HEK293 (cell line): ENCODE results near the gene EIF4G3.

Experiments
- CTCF ChIA-PET: fragments of 350-600 bp; formaldehyde crosslinking; extraction: SDS; loops from one replicate; lab custom pipeline; 2021; ENCODE audit warnings: antibody characterized with exemption; lab: Yijun Ruan, JAX
- POLR2A ChIA-PET: fragments of 300-600 bp; formaldehyde crosslinking; extraction: SDS; loops from one replicate; lab custom pipeline; 2020; ENCODE audit warnings: antibody characterized with exemption, inconsistent platforms; lab: Yijun Ruan, JAX
- H3K27ac ChIP-seq: fragments of 200-500 bp; sonication (Bioruptor generic); 2 replicates; pipeline ENCODE4 v1.5.1; 2014; ENCODE audit warnings: low read depth, low read length, control low read depth, inconsistent platforms; ENCODE audit errors: extremely low read depth
- H3K36me3 ChIP-seq, 2 experiments: fragments of 200-500 bp in 1 of 2; sonication (Bioruptor generic) in 1 of 2; 1 replicate in 1 of 2; 2 replicates in 1 of 2; pipeline ENCODE4 v1.5.1; 2014 to 2017; ENCODE audit warnings: inconsistent platforms in 2 of 2, low read length in 2 of 2; ENCODE audit not compliant: control insufficient read depth in 2 of 2, insufficient read depth in 1 of 2
- H3K4me1 ChIP-seq: fragments of 200-500 bp; sonication (Bioruptor generic); 2 replicates; pipeline ENCODE4 v1.5.1; 2014; ENCODE audit warnings: mild to moderate bottlenecking, low read length, inconsistent platforms; ENCODE audit not compliant: control insufficient read depth, insufficient read depth
- H3K4me3 ChIP-seq: 2 replicates; pipeline ENCODE4 v1.5.1; 2011; ENCODE audit warnings: low read depth, mild to moderate bottlenecking, control low read depth, low read length, moderate library complexity
- H3K9me3 ChIP-seq: fragments of 200-500 bp; sonication (Bioruptor generic); 2 replicates; pipeline ENCODE4 v1.5.1; 2014; ENCODE audit warnings: low read depth, low read length, inconsistent platforms; ENCODE audit not compliant: control insufficient read depth, insufficient read depth
- FEZF1 ChIP-seq: fragments of 450-650 bp; formaldehyde crosslinking; IDR thresholded peaks from 2 replicates; pipeline ENCODE4 v1.5.1; 2016; ENCODE audit warnings: missing biosample characterization, missing genetic modification characterization
- IKZF3 ChIP-seq: fragments of 450-650 bp; IDR thresholded peaks from 2 replicates; pipeline ENCODE4 v1.5.0; 2018; ENCODE audit warnings: missing biosample characterization, mild to moderate bottlenecking, missing genetic modification characterization, moderate library complexity
- OSR2 ChIP-seq: fragments of 450-650 bp; formaldehyde crosslinking; IDR thresholded peaks from 2 replicates; pipeline ENCODE4 v1.5.1; 2016; ENCODE audit warnings: missing biosample characterization, missing genetic modification characterization
- REST ChIP-seq: fragments of 450-650 bp; formaldehyde crosslinking; IDR thresholded peaks from 2 replicates; pipeline ENCODE4 v1.5.1; 2016; ENCODE audit warnings: missing biosample characterization, missing genetic modification characterization
- SCRT1 ChIP-seq: fragments of 450-650 bp; formaldehyde crosslinking; IDR thresholded peaks from 2 replicates; pipeline ENCODE4 v1.5.1; 2016; ENCODE audit warnings: missing biosample characterization, missing genetic modification characterization, borderline replicate concordance
- SP7 ChIP-seq: fragments of 450-650 bp; formaldehyde crosslinking; IDR thresholded peaks from 2 replicates; pipeline ENCODE4 v1.5.1; 2016; ENCODE audit warnings: missing biosample characterization, missing genetic modification characterization
- ZEB2 ChIP-seq: fragments of 450-650 bp; formaldehyde crosslinking; IDR thresholded peaks from 2 replicates; pipeline ENCODE4 v1.5.1; 2016; ENCODE audit warnings: missing biosample characterization, missing genetic modification characterization
- ZNF121 ChIP-seq: fragments of 450-650 bp; formaldehyde crosslinking; IDR thresholded peaks from 2 replicates; pipeline ENCODE4 v1.5.1; 2016; ENCODE audit warnings: missing biosample characterization, missing genetic modification characterization
- ZNF211 ChIP-seq: fragments of 450-650 bp; formaldehyde crosslinking; IDR thresholded peaks from 2 replicates; pipeline ENCODE4 v1.5.1; 2016; ENCODE audit warnings: low read depth, missing biosample characterization, missing genetic modification characterization
- ZNF366 ChIP-seq: fragments of 450-650 bp; formaldehyde crosslinking; conservative IDR thresholded peaks from 2 replicates; pipeline ENCODE4 v1.5.1; 2016; ENCODE audit warnings: missing biosample characterization, missing genetic modification characterization
- ZNF548 ChIP-seq: fragments of 450-650 bp; formaldehyde crosslinking; IDR thresholded peaks from 2 replicates; pipeline ENCODE4 v1.5.1; 2016; ENCODE audit warnings: missing biosample characterization, missing genetic modification characterization
- ZNF600 ChIP-seq: fragments of 450-650 bp; formaldehyde crosslinking; IDR thresholded peaks from 2 replicates; pipeline ENCODE4 v1.5.1; 2016; ENCODE audit warnings: missing biosample characterization, missing genetic modification characterization
- ZNF677 ChIP-seq: fragments of 450-650 bp; IDR thresholded peaks from 2 replicates; pipeline ENCODE4 v1.5.0; 2018; ENCODE audit warnings: missing biosample characterization, mild to moderate bottlenecking, missing genetic modification characterization, moderate library complexity
- TF ChIP-seq, protein P1 (sequence below): fragments of 450-650 bp; formaldehyde crosslinking; IDR thresholded peaks from 2 replicates; pipeline ENCODE4 v1.5.1; 2017; ENCODE audit warnings: missing biosample characterization, missing genetic modification characterization
- TF ChIP-seq, protein P2 (sequence below): fragments of 450-650 bp; formaldehyde crosslinking; IDR thresholded peaks from 2 replicates; pipeline ENCODE4 v1.5.1; 2017; ENCODE audit warnings: missing biosample characterization, mild to moderate bottlenecking, missing genetic modification characterization, moderate library complexity
- TF ChIP-seq, protein P3 (sequence below): fragments of 450-650 bp; formaldehyde crosslinking; IDR thresholded peaks from 2 replicates; pipeline ENCODE4 v1.5.1; 2016; ENCODE audit warnings: missing biosample characterization, missing genetic modification characterization

EIF4G3 gene

GRCh38 chr1:21001042-21001441, 175.7 kb downstream of the EIF4G3 start:
- Histone ChIP-seq H3K36me3 (peaks cover 0 to 16% of the 10 kb centered on the region in 2 experiments; a peak in 1 of 3 replicates), H3K27ac (no peak overlapping the region), H3K9me3 (no peaks in the 10 kb centered on the region), H3K4me3 (no peak overlapping the region), H3K4me1 (peaks cover 18% of the 10 kb centered on the region; the same call in 1 of the 2 replicates)
- peak; percentile 33; the same call in 1 of the 2 replicates for TF ChIP-seq ZNF600 (tag by site-specific recombination)
- no peak for TF ChIP-seq ZNF211
- TF ChIP-seq IKZF3 (tag by site-specific recombination), result 0 out of 2 replicates have a peak, but pooled peaks have one; percentile 10
- POLR2A ChIA-PET, result no interaction called here
- CTCF ChIA-PET, result no interaction called here

- POLR2A ChIA-PET, result interaction anchor here (0.5 to 0.8 kb wide), 2 partner anchors 18 to 118 kb away, joined by 3 to 4 read pairs; no protein-coding TSS in a partner anchor
- no peak overlapping the region for H3K4me3 ChIP-seq
Measured at GRCh38 chr1:21000245-21000594, 176.5 kb downstream of the EIF4G3 start.

DNA sequence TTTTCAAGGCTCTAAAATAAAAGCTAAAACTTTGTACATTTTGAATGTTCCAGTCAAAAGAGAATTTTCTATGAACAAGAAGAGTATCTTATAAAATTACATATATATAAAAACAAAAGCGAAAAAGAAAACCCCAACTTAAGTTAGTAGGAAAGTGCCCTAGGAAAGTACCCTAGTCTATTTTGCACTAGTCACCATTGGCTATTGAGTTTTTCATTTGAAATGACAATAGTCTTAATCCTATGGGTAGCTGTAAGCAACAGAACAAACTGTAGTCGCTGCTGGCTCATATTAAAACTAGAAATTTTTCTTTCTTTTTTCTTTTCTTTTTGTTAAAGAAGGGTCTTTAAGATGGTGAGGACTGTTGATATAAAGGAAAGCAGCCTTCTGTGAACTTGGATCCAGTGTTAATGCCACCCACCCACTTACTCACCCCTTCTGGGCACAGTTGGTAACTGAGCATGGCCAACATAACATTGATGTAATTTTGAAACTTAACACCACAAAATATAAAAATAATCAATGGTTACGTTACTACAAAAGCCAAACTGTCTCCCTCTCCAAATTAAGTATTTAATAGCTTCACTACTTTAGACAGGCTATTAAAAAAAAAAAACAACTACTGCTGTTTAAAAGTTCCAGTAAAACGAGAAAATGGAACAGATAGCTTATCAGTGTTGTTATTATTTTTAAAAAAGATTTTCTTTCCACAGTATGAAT, 177.0 kb downstream of the EIF4G3 start:
- H3K27ac ChIP-seq, result no peak overlapping the region
- H3K4me1 ChIP-seq, result peaks cover 18% of the 10 kb centered on the region; the same call in 1 of the 2 replicates
- CTCF ChIA-PET, result interaction anchor here (1.0 to 1.3 kb wide), 2 partner anchors 49 to 195 kb away, joined by 3 to 4 read pairs; no protein-coding TSS in a partner anchor
- H3K9me3 ChIP-seq, result no peaks in the 10 kb centered on the region
- H3K4me3 ChIP-seq, result no peak overlapping the region
- POLR2A ChIA-PET, result interaction anchor here (0.5 to 0.8 kb wide), 2 partner anchors 19 to 119 kb away, joined by 3 to 4 read pairs; no protein-coding TSS in a partner anchor
- H3K36me3 ChIP-seq, result peaks cover 0 to 16% of the 10 kb centered on the region in 2 experiments; a peak in 1 of 3 replicates
- TF ChIP-seq SP7, result peak; percentile 38; the same call in 1 of the 2 replicates
- TF ChIP-seq ZNF548 (tag by site-specific recombination), result no peak
- TF ChIP-seq FEZF1 (tag by site-specific recombination), result peak; percentile 32; the same call in 1 of the 2 replicates
- TF ChIP-seq, protein P1, sequence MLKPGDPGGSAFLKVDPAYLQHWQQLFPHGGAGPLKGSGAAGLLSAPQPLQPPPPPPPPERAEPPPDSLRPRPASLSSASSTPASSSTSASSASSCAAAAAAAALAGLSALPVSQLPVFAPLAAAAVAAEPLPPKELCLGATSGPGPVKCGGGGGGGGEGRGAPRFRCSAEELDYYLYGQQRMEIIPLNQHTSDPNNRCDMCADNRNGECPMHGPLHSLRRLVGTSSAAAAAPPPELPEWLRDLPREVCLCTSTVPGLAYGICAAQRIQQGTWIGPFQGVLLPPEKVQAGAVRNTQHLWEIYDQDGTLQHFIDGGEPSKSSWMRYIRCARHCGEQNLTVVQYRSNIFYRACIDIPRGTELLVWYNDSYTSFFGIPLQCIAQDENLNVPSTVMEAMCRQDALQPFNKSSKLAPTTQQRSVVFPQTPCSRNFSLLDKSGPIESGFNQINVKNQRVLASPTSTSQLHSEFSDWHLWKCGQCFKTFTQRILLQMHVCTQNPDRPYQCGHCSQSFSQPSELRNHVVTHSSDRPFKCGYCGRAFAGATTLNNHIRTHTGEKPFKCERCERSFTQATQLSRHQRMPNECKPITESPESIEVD (tag by site-specific recombination), result peak; percentile 73
- TF ChIP-seq ZNF677, result no peak
- TF ChIP-seq, protein P2, sequence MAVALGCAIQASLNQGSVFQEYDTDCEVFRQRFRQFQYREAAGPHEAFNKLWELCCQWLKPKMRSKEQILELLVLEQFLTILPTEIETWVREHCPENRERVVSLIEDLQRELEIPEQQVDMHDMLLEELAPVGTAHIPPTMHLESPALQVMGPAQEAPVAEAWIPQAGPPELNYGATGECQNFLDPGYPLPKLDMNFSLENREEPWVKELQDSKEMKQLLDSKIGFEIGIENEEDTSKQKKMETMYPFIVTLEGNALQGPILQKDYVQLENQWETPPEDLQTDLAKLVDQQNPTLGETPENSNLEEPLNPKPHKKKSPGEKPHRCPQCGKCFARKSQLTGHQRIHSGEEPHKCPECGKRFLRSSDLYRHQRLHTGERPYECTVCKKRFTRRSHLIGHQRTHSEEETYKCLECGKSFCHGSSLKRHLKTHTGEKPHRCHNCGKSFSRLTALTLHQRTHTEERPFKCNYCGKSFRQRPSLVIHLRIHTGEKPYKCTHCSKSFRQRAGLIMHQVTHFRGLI (tag by site-specific recombination), result peak; percentile 34; the same call in 1 of the 2 replicates
- TF ChIP-seq, protein P3, sequence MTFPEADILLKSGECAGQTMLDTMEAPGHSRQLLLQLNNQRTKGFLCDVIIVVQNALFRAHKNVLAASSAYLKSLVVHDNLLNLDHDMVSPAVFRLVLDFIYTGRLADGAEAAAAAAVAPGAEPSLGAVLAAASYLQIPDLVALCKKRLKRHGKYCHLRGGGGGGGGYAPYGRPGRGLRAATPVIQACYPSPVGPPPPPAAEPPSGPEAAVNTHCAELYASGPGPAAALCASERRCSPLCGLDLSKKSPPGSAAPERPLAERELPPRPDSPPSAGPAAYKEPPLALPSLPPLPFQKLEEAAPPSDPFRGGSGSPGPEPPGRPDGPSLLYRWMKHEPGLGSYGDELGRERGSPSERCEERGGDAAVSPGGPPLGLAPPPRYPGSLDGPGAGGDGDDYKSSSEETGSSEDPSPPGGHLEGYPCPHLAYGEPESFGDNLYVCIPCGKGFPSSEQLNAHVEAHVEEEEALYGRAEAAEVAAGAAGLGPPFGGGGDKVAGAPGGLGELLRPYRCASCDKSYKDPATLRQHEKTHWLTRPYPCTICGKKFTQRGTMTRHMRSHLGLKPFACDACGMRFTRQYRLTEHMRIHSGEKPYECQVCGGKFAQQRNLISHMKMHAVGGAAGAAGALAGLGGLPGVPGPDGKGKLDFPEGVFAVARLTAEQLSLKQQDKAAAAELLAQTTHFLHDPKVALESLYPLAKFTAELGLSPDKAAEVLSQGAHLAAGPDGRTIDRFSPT, result 0 out of 2 replicates have a peak, but pooled peaks have one; percentile 40
- peak; percentile 64; the same call in 1 of the 2 replicates for TF ChIP-seq ZEB2 (tag by site-specific recombination)
- TF ChIP-seq ZNF366 (tag by site-specific recombination), result peak; percentile 16; the same call in 1 of the 2 replicates
- peak; percentile 11; the same call in 1 of the 2 replicates for TF ChIP-seq OSR2 (tag by site-specific recombination)
- no peak for TF ChIP-seq SCRT1

More at GRCh38 chr1:21000245-21000594, 176.5 kb downstream of the EIF4G3 start:
- Histone ChIP-seq H3K27ac (no peak overlapping the region), H3K9me3 (no peaks in the 10 kb centered on the region), H3K4me1 (peaks cover 18% of the 10 kb centered on the region; the same call in 1 of the 2 replicates)
- TF ChIP-seq ZNF121 (tag by site-specific recombination) (no peak), REST (tag by site-specific recombination) (0 out of 2 replicates have a peak, but pooled peaks have one; percentile 16)
- TF ChIP-seq, all 188 proteins: peak for 1
- CTCF ChIA-PET, result no interaction called here
- H3K36me3 ChIP-seq, result peaks cover 0 to 16% of the 10 kb centered on the region in 2 experiments; a peak in 1 of 3 replicates
